HEK293 (cell line): ENCODE results near the gene NSG1.

ENCODE experiments used
- BCL11A ChIP-seq: fragments of 450-650 bp; formaldehyde crosslinking; IDR thresholded peaks from 2 replicates; pipeline ENCODE4 v1.5.1; 2016; ENCODE audit warnings: low read depth, missing biosample characterization, missing genetic modification characterization
- CTCF ChIP-seq: fragments of 450-650 bp; formaldehyde crosslinking; IDR thresholded peaks from 2 replicates; pipeline ENCODE4 v1.5.1; 2016; ENCODE audit warnings: missing biosample characterization, missing genetic modification characterization
- HOXA7 ChIP-seq: sonication (generic); formaldehyde crosslinking; IDR thresholded peaks from 2 replicates; pipeline ENCODE4 v1.8.1; 2022; ENCODE audit warnings: missing genetic modification reagents, borderline replicate concordance
- PBX3 ChIP-seq: sonication (generic); formaldehyde crosslinking; IDR thresholded peaks from 2 replicates; pipeline ENCODE4 v1.8.1; 2022; ENCODE audit warnings: mild to moderate bottlenecking, moderate library complexity, missing genetic modification reagents
- PRDM10 ChIP-seq: fragments of 450-650 bp; formaldehyde crosslinking; IDR thresholded peaks from 2 replicates; pipeline ENCODE4 v1.5.1; 2016; ENCODE audit warnings: missing biosample characterization, missing genetic modification characterization
- REST ChIP-seq: fragments of 450-650 bp; formaldehyde crosslinking; IDR thresholded peaks from 2 replicates; pipeline ENCODE4 v1.5.1; 2016; ENCODE audit warnings: missing biosample characterization, missing genetic modification characterization
- ZIC2 ChIP-seq: fragments of 450-650 bp; formaldehyde crosslinking; IDR thresholded peaks from 2 replicates; pipeline ENCODE4 v1.5.1; 2016; ENCODE audit warnings: missing biosample characterization, missing genetic modification characterization
- ZNF280C ChIP-seq: fragments of 450-650 bp; formaldehyde crosslinking; IDR thresholded peaks from 2 replicates; pipeline ENCODE4 v1.5.1; 2016; ENCODE audit warnings: missing biosample characterization, missing genetic modification characterization
- ZNF311 ChIP-seq: fragments of 450-650 bp; formaldehyde crosslinking; IDR thresholded peaks from 2 replicates; pipeline ENCODE4 v1.5.1; 2017; ENCODE audit warnings: missing biosample characterization, missing genetic modification characterization, borderline replicate concordance
- ZNF394 ChIP-seq: fragments of 450-650 bp; formaldehyde crosslinking; IDR thresholded peaks from 2 replicates; pipeline ENCODE4 v1.5.1; 2016; ENCODE audit warnings: missing biosample characterization, missing genetic modification characterization, mild to moderate bottlenecking, moderate library complexity, borderline replicate concordance
- ZNF596 ChIP-seq: fragments of 450-650 bp; IDR thresholded peaks from 2 replicates; pipeline ENCODE4 v1.5.0; 2018; ENCODE audit warnings: missing biosample characterization, mild to moderate bottlenecking, missing genetic modification characterization, moderate library complexity

- no peak for TF ChIP-seq REST (tag by site-specific recombination)
- no peak for TF ChIP-seq ZIC2 (tag by site-specific recombination)
- no peak for TF ChIP-seq CTCF
- no peak for TF ChIP-seq PRDM10 (tag by site-specific recombination)
- TF ChIP-seq ZNF311 (tag by site-specific recombination), result no peak
- no peak for TF ChIP-seq ZNF280C (tag by site-specific recombination)
- TF ChIP-seq ZNF596 (tag by site-specific recombination), result no peak
- no peak for TF ChIP-seq HOXA7 (CRISPR knock-in tag)
- TF ChIP-seq ZNF394, result no peak
- no peak for TF ChIP-seq PBX3 (CRISPR knock-in tag)
- TF ChIP-seq BCL11A (tag by site-specific recombination), result no peak
Observed at GRCh38 chr4:4388836-4389575, 2.1 kb downstream of the NSG1 start.
